Smooth muscle cell (in vitro differentiated cells): ENCODE results near the gene LAMA2. TPM values are rescaled to one million over a fixed set of nuclear protein-coding genes. Genes with fewer than 3 reads are reported as not detected.

Experiments used
- DNase-seq: peaks from one replicate; lab custom pipeline; 2025; ENCODE audit not compliant: unreplicated experiment; lab: John Stamatoyannopoulos, UW
- H2AFZ ChIP-seq: fragments of 200-600 bp; sonication (generic); 2 replicates; pipeline ENCODE4 v1.6.0; 2016; ENCODE audit warnings: antibody characterized with exemption, low read depth, mild to moderate bottlenecking
- H3F3A ChIP-seq: fragments of 200-600 bp; sonication (generic); 2 replicates; pipeline ENCODE4 v1.6.0; 2017; ENCODE audit warnings: antibody characterized with exemption, low read depth
- H3K27ac ChIP-seq: fragments of 200-600 bp; sonication (generic); 2 replicates; pipeline ENCODE4 v1.5.1; 2016; ENCODE audit warnings: low read depth, mild to moderate bottlenecking
- H3K27me3 ChIP-seq: fragments of 200-600 bp; sonication (generic); 2 replicates; pipeline ENCODE4 v1.6.1; 2016; ENCODE audit warnings: low read depth, mild to moderate bottlenecking
- H3K36me3 ChIP-seq: fragments of 200-600 bp; sonication (generic); 2 replicates; pipeline ENCODE4 v1.5.1; 2016; ENCODE audit warnings: low read depth
- H3K4me1 ChIP-seq: fragments of 200-600 bp; sonication (generic); 2 replicates; pipeline ENCODE4 v1.5.1; 2016; ENCODE audit warnings: low read depth
- H3K4me2 ChIP-seq: fragments of 200-600 bp; sonication (generic); 2 replicates; pipeline ENCODE4 v1.6.0; 2016; ENCODE audit warnings: mild to moderate bottlenecking
- H3K4me3 ChIP-seq: fragments of 200-600 bp; sonication (generic); 2 replicates; pipeline ENCODE4 v1.5.1; 2016; ENCODE audit warnings: mild to moderate bottlenecking
- H3K79me2 ChIP-seq: fragments of 200-600 bp; sonication (generic); 2 replicates; pipeline ENCODE4 v1.6.0; 2016; ENCODE audit warnings: low read depth, mild to moderate bottlenecking
- H3K9ac ChIP-seq: fragments of 200-600 bp; sonication (generic); 2 replicates; pipeline ENCODE4 v1.6.0; 2016; ENCODE audit warnings: low read depth
- H3K9me3 ChIP-seq: fragments of 200-600 bp; sonication (generic); replicated peaks from 2 replicates; pipeline ENCODE4 v1.5.1; 2016; ENCODE audit warnings: low read depth
- H4K20me1 ChIP-seq: fragments of 200-600 bp; sonication (generic); 2 replicates; pipeline ENCODE4 v1.6.0; 2016; ENCODE audit warnings: low read depth
- CTCF ChIP-seq: fragments of 200-600 bp; sonication (generic); IDR thresholded peaks from 2 replicates; pipeline ENCODE4 v1.5.1; 2017; ENCODE audit warnings: borderline replicate concordance, mild to moderate bottlenecking, antibody characterized with exemption; ENCODE audit not compliant: insufficient read depth, poor library complexity, severe bottlenecking
- WGBS: methylation state at CpG from one replicate; pipeline ENCODE4 v1.1.7; 2016; ENCODE audit warnings: low lambda C conversion rate; 5-methylcytosine and 5-hydroxymethylcytosine counted together
- polyA plus RNA-seq: library from polyadenylated mRNA; unstranded; fragments of >200 nt; fragmentation: Nextera tagmentation; extraction: Ambion mirVana; gene quantifications from 2 replicates; pipeline ENCODE4 v1.2.1, GENCODE V29; 2016
- total RNA-seq: library from RNA; depleted of rRNA; stranded (reverse); fragments of >200 nt; gene quantifications from 2 replicates; pipeline ENCODE4 v1.2.3, GENCODE V29; 2014

LAMA2 gene
- total and polyA plus RNA-seq, 2 experiments from 2014 or later = 21.7 to 92.9 TPM

- Histone ChIP-seq H3K4me3 (no peak overlapping the region), H4K20me1 (no peaks in the 10 kb centered on the region), H3K9ac (no peak overlapping the region), H3K27me3 (no peaks in the 10 kb centered on the region), H3K4me2 (no peak overlapping the region), H2AFZ (no peak overlapping the region), H3F3A (peaks cover 12% of the 10 kb centered on the region), H3K4me1 (peaks cover 23% of the 10 kb centered on the region), H3K9me3 (no peaks in the 10 kb centered on the region), H3K27ac (no peak overlapping the region), H3K79me2 (peaks cover 13% of the 10 kb centered on the region), H3K36me3 (no peaks in the 10 kb centered on the region)
- WGBS = 93% methylated on average over 6 of the region's 6 CpGs
- TF ChIP-seq CTCF = no peak
- DNase-seq = no peak
Observed at GRCh38 chr6:129032602-129033001, 149.7 kb downstream of the LAMA2 start.

- no peaks in the 10 kb centered on the region for H3K36me3 ChIP-seq
- H3K79me2 ChIP-seq = peaks cover 16% of the 10 kb centered on the region
- DNase-seq = no peak
- H4K20me1 ChIP-seq = no peaks in the 10 kb centered on the region
- H2AFZ ChIP-seq = no peak overlapping the region
- no peaks in the 10 kb centered on the region for H3K27me3 ChIP-seq
- H3K4me1 ChIP-seq = peaks cover 23% of the 10 kb centered on the region
- H3F3A ChIP-seq = peaks cover 12% of the 10 kb centered on the region
- no peaks in the 10 kb centered on the region for H3K9me3 ChIP-seq
- H3K9ac ChIP-seq = no peak overlapping the region
- no peak overlapping the region for H3K4me2 ChIP-seq
- no peak for TF ChIP-seq CTCF
- no peak overlapping the region for H3K4me3 ChIP-seq
- no peak overlapping the region for H3K27ac ChIP-seq
- 41% methylated on average over 1 of the region's 1 CpG for WGBS
Observed at GRCh38 chr6:129033180-129033579, 150.2 kb downstream of the LAMA2 start.

GRCh38 chr6:129033581-129033980 is 150.6 kb downstream of the LAMA2 start:
- Histone ChIP-seq H3K27me3 (no peaks in the 10 kb centered on the region), H3K9me3 (no peaks in the 10 kb centered on the region), H2AFZ (no peak overlapping the region), H3K79me2 (peaks cover 20% of the 10 kb centered on the region), H3K36me3 (no peaks in the 10 kb centered on the region), H3K4me3 (no peak overlapping the region), H3K27ac (no peak overlapping the region), H3F3A (peaks cover 12% of the 10 kb centered on the region), H4K20me1 (no peaks in the 10 kb centered on the region), H3K4me2 (no peak overlapping the region), H3K4me1 (peaks cover 21% of the 10 kb centered on the region), H3K9ac (no peak overlapping the region)
- WGBS = 98% methylated on average over 2 of the region's 2 CpGs
- DNase-seq = no peak
- no peak for TF ChIP-seq CTCF

- Histone ChIP-seq H3K27me3 (no peaks in the 10 kb centered on the region), H3F3A (no peaks in the 10 kb centered on the region), H3K9ac (no peak overlapping the region), H3K9me3 (no peaks in the 10 kb centered on the region), H3K4me1 (no peaks in the 10 kb centered on the region), H4K20me1 (no peaks in the 10 kb centered on the region), H2AFZ (no peak overlapping the region), H3K4me2 (no peak overlapping the region), H3K79me2 (peaks cover 11% of the 10 kb centered on the region), H3K4me3 (no peak overlapping the region), H3K36me3 (no peaks in the 10 kb centered on the region), H3K27ac (no peak overlapping the region)
- DNase-seq = no peak
- WGBS = 83% methylated on average over 2 of the region's 2 CpGs
- no peak for TF ChIP-seq CTCF
Observed at GRCh38 chr6:129041563-129041962, 158.6 kb downstream of the LAMA2 start.
